Measurements from ENCODE around the gene HECTD4.

GRCh38 chr12:112331886-112332285 is 50.3 kb downstream of the HECTD4 start:
- TF ChIP-seq HDGF (IDR thresholded peaks at IDR 0.05; ENCODE audit: borderline replicate concordance) (no peak), FOXA1 (IDR thresholded peaks at IDR 0.05) (no peak), FOXM1 (IDR thresholded peaks at IDR 0.05; ENCODE audit: borderline replicate concordance) (no peak), ZNF384 (IDR thresholded peaks at IDR 0.05) (no peak), BHLHE40 (IDR thresholded peaks at IDR 0.05; ENCODE audit: borderline replicate concordance) (no peak), CTBP1 (IDR thresholded peaks at IDR 0.05; ENCODE audit: borderline replicate concordance) (no peak)

Measured in HEK293T (cell line).